WERI-Rb-1 (cell line): ENCODE data around the gene ANO10.
A peak's percentile ranks its signal among the peaks of the same experiment; 100 is the strongest.

Source experiments
- DNase-seq: peaks from one replicate; pipeline ENCODE4 v3.0.0-alpha.2; 2020
- H3K27ac ChIP-seq: fragments of 250-450 bp; sonication (Bioruptor Pico); 2 replicates; pipeline ENCODE4 v1.5.1; 2020; ENCODE audit warnings: mild to moderate bottlenecking, moderate library complexity
- H3K27me3 ChIP-seq: fragments of 250-450 bp; sonication (Bioruptor Pico); 2 replicates; pipeline ENCODE4 v1.5.1; 2021; ENCODE audit warnings: mild to moderate bottlenecking, low read depth, moderate library complexity; ENCODE audit not compliant: insufficient read depth, severe bottlenecking
- H3K36me3 ChIP-seq: fragments of 250-450 bp; sonication (Bioruptor Pico); 2 replicates; pipeline ENCODE4 v1.5.1; 2020; ENCODE audit warnings: mild to moderate bottlenecking, moderate library complexity
- H3K4me3 ChIP-seq: 2 replicates; pipeline ENCODE4 v1.5.1; 2011; ENCODE audit warnings: low read depth, mild to moderate bottlenecking, control low read depth, low read length
- H3K9me3 ChIP-seq: fragments of 250-450 bp; sonication (Bioruptor Pico); 2 replicates; pipeline ENCODE4 v1.5.1; 2021; ENCODE audit warnings: mild to moderate bottlenecking, moderate library complexity; ENCODE audit not compliant: severe bottlenecking
- TF ChIP-seq, protein P1 (sequence below): IDR thresholded peaks from 2 replicates; pipeline ENCODE4 v1.5.1; 2011; ENCODE audit warnings: low read depth, mild to moderate bottlenecking, control low read depth, inconsistent platforms, low read length

ANO10 gene

DNA sequence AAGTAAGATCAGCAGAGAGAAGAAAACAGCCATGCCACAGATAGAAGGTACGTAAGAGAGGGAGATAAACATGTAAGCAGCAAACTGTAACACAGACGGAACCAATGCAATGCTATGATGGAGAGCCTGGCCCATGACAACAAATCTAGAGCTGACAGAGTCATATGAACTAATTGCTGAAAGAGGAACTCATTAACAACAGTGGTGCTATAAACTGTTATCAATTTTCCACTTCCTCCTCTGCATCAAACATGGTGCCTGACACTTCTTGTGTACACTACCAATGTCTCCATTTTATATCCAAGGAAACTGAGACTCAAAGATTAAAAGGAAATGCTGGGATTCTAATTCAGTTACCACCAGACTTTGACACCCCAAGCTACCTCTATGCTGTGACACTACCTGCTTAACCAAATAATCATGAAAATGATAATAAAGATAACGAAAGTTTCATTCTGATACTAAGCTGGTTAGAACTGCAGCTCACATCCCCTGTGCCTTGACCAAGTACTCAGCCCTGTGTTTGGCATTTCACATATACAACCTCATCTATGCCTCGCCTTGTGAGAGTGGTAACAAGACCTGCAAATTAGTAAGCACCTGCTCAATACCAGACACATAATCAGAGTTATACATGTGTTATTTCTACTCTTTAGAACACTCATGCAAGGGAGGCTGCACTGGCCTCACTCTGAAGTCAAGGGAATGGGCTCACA is 79.3 kb downstream of the ANO10 start:
- TF ChIP-seq, protein P1, sequence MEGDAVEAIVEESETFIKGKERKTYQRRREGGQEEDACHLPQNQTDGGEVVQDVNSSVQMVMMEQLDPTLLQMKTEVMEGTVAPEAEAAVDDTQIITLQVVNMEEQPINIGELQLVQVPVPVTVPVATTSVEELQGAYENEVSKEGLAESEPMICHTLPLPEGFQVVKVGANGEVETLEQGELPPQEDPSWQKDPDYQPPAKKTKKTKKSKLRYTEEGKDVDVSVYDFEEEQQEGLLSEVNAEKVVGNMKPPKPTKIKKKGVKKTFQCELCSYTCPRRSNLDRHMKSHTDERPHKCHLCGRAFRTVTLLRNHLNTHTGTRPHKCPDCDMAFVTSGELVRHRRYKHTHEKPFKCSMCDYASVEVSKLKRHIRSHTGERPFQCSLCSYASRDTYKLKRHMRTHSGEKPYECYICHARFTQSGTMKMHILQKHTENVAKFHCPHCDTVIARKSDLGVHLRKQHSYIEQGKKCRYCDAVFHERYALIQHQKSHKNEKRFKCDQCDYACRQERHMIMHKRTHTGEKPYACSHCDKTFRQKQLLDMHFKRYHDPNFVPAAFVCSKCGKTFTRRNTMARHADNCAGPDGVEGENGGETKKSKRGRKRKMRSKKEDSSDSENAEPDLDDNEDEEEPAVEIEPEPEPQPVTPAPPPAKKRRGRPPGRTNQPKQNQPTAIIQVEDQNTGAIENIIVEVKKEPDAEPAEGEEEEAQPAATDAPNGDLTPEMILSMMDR, result no peak
- DNase-seq, result no peak
- Histone ChIP-seq H3K36me3 (no peaks in the 10 kb centered on the region), H3K27ac (no peak overlapping the region), H3K27me3 (no peaks in the 10 kb centered on the region), H3K4me3 (no peak overlapping the region), H3K9me3 (no peaks in the 10 kb centered on the region)

DNA sequence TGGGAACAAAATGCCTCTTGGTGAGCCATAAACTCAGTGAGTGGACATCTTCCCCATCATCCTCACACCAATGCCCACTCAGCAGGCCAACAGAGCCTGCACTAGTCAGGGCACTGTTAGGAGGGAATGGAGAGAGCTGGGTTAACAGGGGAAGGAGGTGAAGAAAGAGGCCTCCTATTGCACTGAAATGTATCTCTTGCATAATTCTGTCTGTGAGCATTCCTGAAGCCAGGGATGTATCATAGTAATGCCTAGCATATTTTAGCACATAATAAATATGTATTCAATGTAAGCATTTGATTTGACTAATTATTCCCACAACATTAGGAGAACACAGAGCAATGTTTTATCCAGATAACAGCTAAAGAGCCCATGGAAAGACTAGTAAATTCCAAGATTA is 81.2 kb downstream of the ANO10 start:
- Histone ChIP-seq H3K27ac (no peak overlapping the region), H3K36me3 (no peaks in the 10 kb centered on the region), H3K27me3 (no peaks in the 10 kb centered on the region), H3K4me3 (no peak overlapping the region), H3K9me3 (no peaks in the 10 kb centered on the region)
- TF ChIP-seq, protein P1, result no peak
- DNase-seq, result no peak

DNA sequence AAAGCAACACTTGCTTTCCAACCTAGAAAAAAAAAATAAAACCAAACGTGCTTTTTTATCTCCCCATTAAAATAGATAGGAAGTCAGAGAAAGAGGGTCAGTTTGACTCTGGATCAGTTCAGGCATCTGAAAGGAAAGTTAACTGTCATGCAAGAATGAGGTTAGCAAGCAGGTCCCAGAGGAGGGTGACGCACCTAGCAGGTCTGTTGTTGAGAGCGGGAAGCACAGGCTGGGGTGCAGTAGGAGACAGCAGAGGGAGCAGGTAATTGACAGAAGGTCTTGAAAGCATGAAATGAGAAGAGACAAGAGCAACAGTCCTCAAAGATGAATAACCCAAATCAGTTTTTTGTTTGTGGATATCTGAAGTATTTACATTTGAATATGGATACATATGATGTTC is 82.5 kb downstream of the ANO10 start:
- H3K9me3 ChIP-seq, result no peaks in the 10 kb centered on the region
- H3K4me3 ChIP-seq, result no peak overlapping the region
- no peak for DNase-seq
- H3K27ac ChIP-seq, result no peak overlapping the region
- TF ChIP-seq, protein P1, result no peak
- H3K27me3 ChIP-seq, result no peaks in the 10 kb centered on the region
- H3K36me3 ChIP-seq, result no peaks in the 10 kb centered on the region

DNA sequence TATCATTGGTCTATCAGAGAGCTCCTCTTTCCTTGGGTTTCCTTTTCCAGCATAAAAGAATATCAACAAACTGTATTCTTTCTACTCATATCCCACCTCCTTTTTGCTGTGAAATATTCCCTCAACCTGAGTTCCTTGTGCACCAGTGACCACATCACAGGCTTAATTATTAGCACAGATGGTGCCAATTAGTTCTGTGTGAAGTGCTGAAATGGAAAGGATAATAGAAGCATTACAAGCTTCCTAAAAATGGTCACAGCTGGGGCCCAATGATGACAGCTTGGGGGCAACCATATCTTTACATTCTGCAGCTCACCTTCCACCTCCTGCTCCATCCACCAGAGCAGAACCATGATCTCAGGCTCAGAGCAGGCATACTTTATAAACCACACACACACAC is 84.6 kb downstream of the ANO10 start:
- no peaks in the 10 kb centered on the region for H3K36me3 ChIP-seq
- no peak overlapping the region for H3K27ac ChIP-seq
- TF ChIP-seq, protein P1, result no peak
- no peaks in the 10 kb centered on the region for H3K9me3 ChIP-seq
- H3K4me3 ChIP-seq, result no peak overlapping the region
- H3K27me3 ChIP-seq, result no peaks in the 10 kb centered on the region
- peak; percentile 12 for DNase-seq

DNA sequence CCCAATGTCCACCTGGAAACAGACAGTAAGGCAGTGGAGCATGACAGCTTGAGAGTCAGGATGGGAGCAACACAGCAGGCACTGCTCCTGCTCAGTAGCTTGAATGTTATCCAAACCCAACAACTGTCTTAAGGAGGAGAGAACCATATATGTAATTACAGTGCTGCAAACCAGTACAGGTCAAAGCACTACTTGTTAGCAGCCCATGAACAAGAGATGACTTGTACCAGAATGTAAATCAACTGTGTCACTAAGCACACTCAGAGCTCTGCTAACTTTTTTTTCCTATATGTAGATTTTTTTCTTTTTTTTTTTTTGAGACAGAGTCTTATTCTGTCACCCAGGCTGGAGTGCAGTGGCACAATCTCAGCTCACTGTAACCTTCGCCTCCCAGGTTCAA is 87.1 kb downstream of the ANO10 start:
- Histone ChIP-seq H3K9me3 (no peaks in the 10 kb centered on the region), H3K27ac (no peak overlapping the region), H3K27me3 (no peaks in the 10 kb centered on the region), H3K4me3 (no peak overlapping the region), H3K36me3 (no peaks in the 10 kb centered on the region)
- DNase-seq, result no peak
- TF ChIP-seq, protein P1, result no peak

DNA sequence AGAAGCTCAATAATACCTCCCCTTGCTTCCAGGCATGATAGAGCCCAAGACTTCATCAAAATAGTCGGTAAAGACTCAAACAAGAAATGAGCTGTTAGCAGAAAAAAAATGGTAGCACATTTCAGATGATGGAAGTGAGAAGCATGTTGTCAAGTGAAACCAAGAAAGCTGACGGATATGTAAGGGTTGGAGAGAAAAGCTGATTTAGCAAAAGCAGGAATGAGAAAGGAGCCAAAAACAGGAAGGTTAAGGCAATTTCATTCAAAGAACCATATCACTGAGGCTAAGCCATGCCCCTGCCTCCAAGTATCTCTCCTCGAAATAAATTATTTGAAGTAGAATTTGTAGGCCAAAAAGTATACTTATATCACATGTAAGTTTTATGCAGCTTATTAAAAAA is 88.8 kb downstream of the ANO10 start:
- H3K27me3 ChIP-seq, result no peaks in the 10 kb centered on the region
- no peak for DNase-seq
- H3K4me3 ChIP-seq, result no peak overlapping the region
- H3K9me3 ChIP-seq, result no peaks in the 10 kb centered on the region
- TF ChIP-seq, protein P1, result no peak
- no peaks in the 10 kb centered on the region for H3K36me3 ChIP-seq
- H3K27ac ChIP-seq, result no peak overlapping the region
